HepG2 (cell line): Measurements from ENCODE around the gene IRAK4. TPM values are rescaled to one million over a fixed set of nuclear protein-coding genes. Genes with fewer than 3 reads are reported as not detected.

Experiments used
- ARNTL ChIP-seq: sonication (generic); formaldehyde crosslinking; IDR thresholded peaks from 2 replicates; pipeline ENCODE4 v1.4.0; 2020; ENCODE audit warnings: mild to moderate bottlenecking, missing genetic modification reagents
- ATF7-NPFF ChIP-seq: sonication (generic); formaldehyde crosslinking; IDR thresholded peaks from 2 replicates; pipeline ENCODE4 v1.8.1; 2023; ENCODE audit warnings: mild to moderate bottlenecking, low read depth, missing genetic modification reagents, moderate library complexity
- DMAP1 ChIP-seq: IDR thresholded peaks from 2 replicates; pipeline ENCODE4 v1.6.1; 2016
- FLYWCH1 ChIP-seq: sonication (generic); formaldehyde crosslinking; IDR thresholded peaks from 2 replicates; pipeline ENCODE4 v1.8.1; 2023; ENCODE audit warnings: mild to moderate bottlenecking, missing genetic modification reagents
- HCFC1 ChIP-seq: fragments of 150-350 bp; IDR thresholded peaks from 2 replicates; pipeline ENCODE4 v1.6.1; 2014; ENCODE audit warnings: low read depth, low read length
- MED1 ChIP-seq: sonication (generic); formaldehyde crosslinking; IDR thresholded peaks from 2 replicates; pipeline ENCODE4 v1.4.0; 2020; ENCODE audit warnings: missing genetic modification reagents
- PAXIP1 ChIP-seq: sonication (generic); formaldehyde crosslinking; conservative IDR thresholded peaks from 2 replicates; pipeline ENCODE4 v1.4.0; 2020; ENCODE audit warnings: mild to moderate bottlenecking, missing genetic modification reagents, moderate library complexity
- ZBTB33 ChIP-seq: sonication (generic); formaldehyde crosslinking; IDR thresholded peaks from 2 replicates; pipeline ENCODE4 v1.4.0; 2020; ENCODE audit warnings: missing genetic modification reagents
- ZBTB42 ChIP-seq: sonication (generic); formaldehyde crosslinking; IDR thresholded peaks from 2 replicates; pipeline ENCODE4 v1.5.0; 2020; ENCODE audit warnings: mild to moderate bottlenecking, missing genetic modification reagents
- ZC3H4 ChIP-seq: sonication (generic); formaldehyde crosslinking; IDR thresholded peaks from 2 replicates; pipeline ENCODE4 v1.4.0; 2020; ENCODE audit warnings: missing genetic modification reagents, borderline replicate concordance
- ZFP37 ChIP-seq: sonication (generic); formaldehyde crosslinking; IDR thresholded peaks from 2 replicates; pipeline ENCODE4 v1.4.0; 2020; ENCODE audit warnings: missing genetic modification reagents, borderline replicate concordance
- ZNF256 ChIP-seq: sonication (generic); formaldehyde crosslinking; conservative IDR thresholded peaks from 2 replicates; pipeline ENCODE4 v1.4.0; 2020; ENCODE audit warnings: missing genetic modification reagents
- ZNF274 ChIP-seq: sonication (generic); formaldehyde crosslinking; IDR thresholded peaks from 2 replicates; pipeline ENCODE4 v1.5.1; 2020; ENCODE audit warnings: mild to moderate bottlenecking, missing genetic modification reagents
- ZNF362 ChIP-seq: sonication (generic); formaldehyde crosslinking; IDR thresholded peaks from 2 replicates; pipeline ENCODE4 v1.4.0; 2020; ENCODE audit warnings: missing genetic modification reagents, mild to moderate bottlenecking, borderline replicate concordance
- ZNF501 ChIP-seq: sonication (generic); formaldehyde crosslinking; IDR thresholded peaks from 2 replicates; pipeline ENCODE4 v1.5.1; 2020; ENCODE audit warnings: mild to moderate bottlenecking, moderate library complexity, missing genetic modification reagents
- ZNF512B ChIP-seq: sonication (generic); formaldehyde crosslinking; IDR thresholded peaks from 2 replicates; pipeline ENCODE4 v1.5.1; 2020; ENCODE audit warnings: missing genetic modification reagents, mild to moderate bottlenecking, borderline replicate concordance
- ZNF605 ChIP-seq: sonication (generic); formaldehyde crosslinking; IDR thresholded peaks from 2 replicates; pipeline ENCODE4 v1.8.0; 2022; ENCODE audit warnings: mild to moderate bottlenecking, missing genetic modification reagents
- ZNF672 ChIP-seq: sonication (generic); formaldehyde crosslinking; IDR thresholded peaks from 2 replicates; pipeline ENCODE4 v1.8.1; 2022; ENCODE audit warnings: missing genetic modification reagents
- ZNF674 ChIP-seq: sonication (generic); formaldehyde crosslinking; IDR thresholded peaks from 2 replicates; pipeline ENCODE4 v1.5.0; 2020; ENCODE audit warnings: low read depth, mild to moderate bottlenecking, missing genetic modification reagents
- ZNF772 ChIP-seq: sonication (generic); formaldehyde crosslinking; IDR thresholded peaks from 2 replicates; pipeline ENCODE4 v1.5.0; 2020; ENCODE audit warnings: mild to moderate bottlenecking, missing genetic modification reagents
- polyA plus RNA-seq, 8 experiments: library from polyadenylated mRNA; depleted of rRNA in 3 of 8; stranded (reverse) in 7 of 8; unstranded in 1 of 8; fragments of >200 nt; fragmentation: Illumina TruSeq in 4 of 8; extraction: Trizol in 4 of 8; gene quantifications; 2 replicates each; pipeline versions ENCODE4 v1.2.1 to v1.2.3, GENCODE V29; 2011 to 2016; ENCODE audit warnings: low read depth in 4 of 8, missing spikeins in 1 of 8, mixed read lengths in 1 of 8; ENCODE audit not compliant: insufficient read depth in 1 of 8
- total RNA-seq, 5 experiments: library from RNA; depleted of rRNA; stranded (reverse); fragments of >200 nt; fragmentation: Illumina TruSeq; extraction: Trizol; gene quantifications; 2 replicates each; pipeline ENCODE4 v1.2.3, GENCODE V29; 2016; ENCODE audit warnings: low read depth in 1 of 5

Gene IRAK4
- total and polyA plus RNA-seq, 2 of the 13 experiments (the other 11 are each of a cell fraction or from before 2014, with no cell fraction given): 6.6 to 7.1 TPM

GRCh38 chr12:43805860-43806736 is 47.3 kb downstream of the IRAK4 start, which contains the start of gene TWF1 (continued):
- TF ChIP-seq ZBTB33 (no peak), MED1 (CRISPR knock-in tag) (0 out of 2 replicates have a peak, but pooled peaks have one; percentile 30), PAXIP1 (no peak), HCFC1 (no peak; the same call in 1 of the 2 replicates), ZNF772 (peak; percentile 73; the same call in 1 of the 2 replicates), ZC3H4 (CRISPR knock-in tag) (no peak), ZBTB42 (CRISPR knock-in tag) (0 out of 2 replicates have a peak, but pooled peaks have one; percentile 46), FLYWCH1 (no peak), ZNF605 (CRISPR knock-in tag) (no peak), ZNF362 (CRISPR knock-in tag) (no peak), ZNF512B (no peak), ZNF274 (CRISPR knock-in tag) (peak; percentile 30; the same call in 1 of the 2 replicates), ZNF256 (CRISPR knock-in tag) (no peak), ZNF674 (peak; percentile 70; the same call in 1 of the 2 replicates), ZFP37 (CRISPR knock-in tag) (no peak), ARNTL (CRISPR knock-in tag) (no peak), ZNF672 (CRISPR knock-in tag) (no peak), ATF7-NPFF (CRISPR knock-in tag) (peak; percentile 60; the same call in 1 of the 2 replicates), DMAP1 (CRISPR knock-in tag) (peak; percentile 66; the same call in 1 of the 2 replicates), ZNF501 (CRISPR knock-in tag) (peak; percentile 88)
